Kidney (tissue), 14 donors: ENCODE results near the gene SPTLC3. TPM values are rescaled to one million over a fixed set of nuclear protein-coding genes. Genes with fewer than 3 reads are reported as not detected.

Experiments
- DNase-seq, 5 donors: peaks; one replicate each; pipeline ENCODE4 v3.0.0-alpha.2; 2013 to 2020
- FAIRE-seq: peaks from 2 replicates; lab custom pipeline; 2012; peaks lifted over from hg19 to GRCh38; lab: Jason Lieb, UNC
- H3K27ac ChIP-seq, 2 donors: one replicate each; pipeline ENCODE4 v1.7.0; 2013; ENCODE audit warnings: low read depth in 2 of 2, low read length in 2 of 2, inconsistent platforms in 1 of 2
- H3K27me3 ChIP-seq: one replicate; pipeline ENCODE4 v1.7.1; 2013; ENCODE audit warnings: low read length, inconsistent platforms; ENCODE audit not compliant: control insufficient read depth, insufficient read depth
- H3K36me3 ChIP-seq, 3 donors: one replicate each; pipeline versions ENCODE4 v1.7.0 to v1.7.1; 2013; ENCODE audit warnings: low read length in 3 of 3, control low read depth in 1 of 3, inconsistent platforms in 1 of 3; ENCODE audit not compliant: insufficient read depth in 3 of 3, control insufficient read depth in 2 of 3
- H3K4me1 ChIP-seq, 3 donors: one replicate each; pipeline versions ENCODE4 v1.7.0 to v1.7.1; 2013; ENCODE audit warnings: low read length in 3 of 3, inconsistent platforms in 1 of 3, low read depth in 1 of 3; ENCODE audit not compliant: control insufficient read depth in 2 of 3, insufficient read depth in 2 of 3
- H3K4me3 ChIP-seq, 3 donors: one replicate each; pipeline versions ENCODE4 v1.7.0 to v1.8.1; 2013; ENCODE audit warnings: low read length in 3 of 3, control low read depth in 1 of 3, inconsistent platforms in 1 of 3
- H3K9ac ChIP-seq, 3 donors: one replicate each; pipeline versions ENCODE4 v1.7.0 to v1.7.1; 2013; ENCODE audit warnings: low read length in 3 of 3, control low read depth in 1 of 3, inconsistent platforms in 1 of 3
- H3K9me3 ChIP-seq, 3 donors: one replicate each; pipeline versions ENCODE4 v1.7.0 to v1.7.1; 2013; ENCODE audit warnings: low read length in 3 of 3, control low read depth in 1 of 3, inconsistent platforms in 1 of 3; ENCODE audit not compliant: control insufficient read depth in 2 of 3, insufficient read depth in 1 of 3
- intact Hi-C: fragments of 100-400 bp; cut with DNase I; formaldehyde crosslinking; loops from one replicate; pipeline ENCODE4 v1.11.1; 2022
- polyA plus RNA-seq: library from polyadenylated mRNA; stranded (reverse); fragments of 350-450 nt; fragmentation: Illumina TruSeq; extraction: RNeasy Lipid Tissue Mini Kit (QIAGEN cat#74804); gene quantifications from one replicate; pipeline ENCODE4 v1.2.3, GENCODE V29; 2014; ENCODE audit warnings: low read depth, low replicate concordance; ENCODE audit not compliant: insufficient read depth
- total RNA-seq: library from RNA; stranded (reverse); fragmentation: NEBNext Ultra II Directional; extraction: Animal tissue kit (Norgen Biotek cat#: 25700); gene quantifications from one replicate; pipeline ENCODE4 v1.2.1, GENCODE V29; 2021
- TF ChIP-seq, protein P1 (sequence below): IDR thresholded peaks from 3 replicates; pipeline ENCODE4 v1.5.1; 2012; ENCODE audit warnings: mild to moderate bottlenecking, moderate library complexity, borderline replicate concordance; ENCODE audit not compliant: insufficient read depth; ENCODE audit errors: extremely low read depth
- donor health status: control.
- donor health status: control.
- donor health status: control.
- donor health status: control.
- donor health status: control.
- donor health status: DM: yes; HTN: yes; CAD: no.
- donor health status: Normal renal cell carcinoma (clear cell type).

Gene SPTLC3
- total and polyA plus RNA-seq, 2 donors from 2014 or later: 7.1 to 65.9 TPM

GRCh38 chr20:12970372-12970821 is 38.4 kb upstream of the SPTLC3 start:
- Histone ChIP-seq H3K36me3 (no peaks in the 10 kb centered on the region), H3K4me3 (no peak overlapping the region), H3K27me3 (no peaks in the 10 kb centered on the region), H3K9me3 (no peaks in the 10 kb centered on the region), H3K4me1 (no peaks in the 10 kb centered on the region), H3K9ac (no peak overlapping the region), H3K27ac (no peak overlapping the region)
- FAIRE-seq (peak; percentile 71), DNase-seq (peak in 3 of 5 donors; percentile 27 to 71 (median 69))
- intact Hi-C loops: loop anchor here (5.0 kb wide), 1 partner anchor 137 kb away; no protein-coding TSS in a partner anchor
- TF ChIP-seq, protein P1, sequence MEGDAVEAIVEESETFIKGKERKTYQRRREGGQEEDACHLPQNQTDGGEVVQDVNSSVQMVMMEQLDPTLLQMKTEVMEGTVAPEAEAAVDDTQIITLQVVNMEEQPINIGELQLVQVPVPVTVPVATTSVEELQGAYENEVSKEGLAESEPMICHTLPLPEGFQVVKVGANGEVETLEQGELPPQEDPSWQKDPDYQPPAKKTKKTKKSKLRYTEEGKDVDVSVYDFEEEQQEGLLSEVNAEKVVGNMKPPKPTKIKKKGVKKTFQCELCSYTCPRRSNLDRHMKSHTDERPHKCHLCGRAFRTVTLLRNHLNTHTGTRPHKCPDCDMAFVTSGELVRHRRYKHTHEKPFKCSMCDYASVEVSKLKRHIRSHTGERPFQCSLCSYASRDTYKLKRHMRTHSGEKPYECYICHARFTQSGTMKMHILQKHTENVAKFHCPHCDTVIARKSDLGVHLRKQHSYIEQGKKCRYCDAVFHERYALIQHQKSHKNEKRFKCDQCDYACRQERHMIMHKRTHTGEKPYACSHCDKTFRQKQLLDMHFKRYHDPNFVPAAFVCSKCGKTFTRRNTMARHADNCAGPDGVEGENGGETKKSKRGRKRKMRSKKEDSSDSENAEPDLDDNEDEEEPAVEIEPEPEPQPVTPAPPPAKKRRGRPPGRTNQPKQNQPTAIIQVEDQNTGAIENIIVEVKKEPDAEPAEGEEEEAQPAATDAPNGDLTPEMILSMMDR: peak; percentile 73

DNA sequence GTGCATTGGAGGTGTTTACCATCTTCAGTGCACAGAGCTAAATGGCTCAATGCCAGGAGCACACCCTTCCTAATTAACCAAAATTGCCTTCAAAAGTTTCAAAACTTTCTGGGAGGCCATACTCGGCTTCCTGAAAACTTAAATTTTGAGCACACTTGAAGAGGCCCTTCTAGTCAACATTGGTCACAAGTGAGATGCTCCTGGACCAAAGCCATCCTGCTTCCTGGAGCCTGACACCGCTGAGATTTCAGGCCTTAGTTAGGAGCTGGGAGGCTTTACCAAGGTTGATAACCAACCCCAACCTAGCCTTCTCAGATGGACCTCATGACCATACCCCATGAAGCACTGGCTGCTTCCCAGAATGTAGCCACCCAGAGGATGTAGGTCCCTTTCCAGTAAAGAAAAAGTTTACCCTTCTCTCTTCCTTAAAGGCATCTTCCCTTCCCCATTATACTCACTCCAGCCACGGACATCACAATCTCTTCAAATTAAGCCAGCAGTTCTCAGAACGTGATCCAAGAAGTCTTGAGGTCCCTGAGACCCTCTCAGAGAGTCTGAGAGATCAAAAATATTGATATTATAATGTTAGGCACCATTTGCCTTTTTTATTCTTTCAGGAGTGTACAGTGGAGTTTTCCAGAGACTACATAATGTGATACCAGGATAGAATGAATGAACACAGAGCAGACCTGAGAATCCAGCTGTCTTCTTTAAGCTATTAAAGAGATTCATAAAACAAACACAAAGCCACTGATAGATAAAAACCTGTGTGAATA is 32.8 kb upstream of the SPTLC3 start:
- FAIRE-seq (no peak), DNase-seq (no peak)
- TF ChIP-seq, protein P1: no peak
- intact Hi-C loops: no loop called here
- Histone ChIP-seq H3K4me1 (peaks cover 0 to 12% (median 0%) of the 10 kb centered on the region in 3 donors), H3K27ac (no peak overlapping the region), H3K36me3 (no peaks in the 10 kb centered on the region), H3K27me3 (no peaks in the 10 kb centered on the region), H3K9ac (no peak overlapping the region), H3K4me3 (no peak overlapping the region), H3K9me3 (no peaks in the 10 kb centered on the region)

GRCh38 chr20:12976720-12977309 is 32.0 kb upstream of the SPTLC3 start:
- intact Hi-C loops: no loop called here
- Histone ChIP-seq H3K27me3 (no peaks in the 10 kb centered on the region), H3K9me3 (no peaks in the 10 kb centered on the region), H3K4me3 (no peak overlapping the region), H3K36me3 (no peaks in the 10 kb centered on the region), H3K4me1 (peaks cover 0 to 12% (median 0%) of the 10 kb centered on the region in 3 donors), H3K27ac (no peak overlapping the region), H3K9ac (no peak overlapping the region)
- DNase-seq (no peak), FAIRE-seq (no peak)
- TF ChIP-seq, protein P1: no peak
